HepG2 (cell line): ENCODE results near the gene RIN3. TPM values are rescaled to one million over a fixed set of nuclear protein-coding genes. Genes with fewer than 3 reads are reported as not detected.

ENCODE experiments used
- ATAC-seq: fragments of 200-7000 bp; cut with Tn5 transposase; 3 replicates; pipeline ENCODE4 v1.9.1; 2020; ENCODE audit warnings: mild to moderate bottlenecking, moderate library complexity
- BruUV-seq: library from RNA; stranded (reverse); fragments of 400-500 nt; replicated peaks from 2 replicates; lab custom pipeline; 2021; lab: Mats Ljungman, UMichigan
- CTCF ChIA-PET: fragments of 300-600 bp; formaldehyde crosslinking; extraction: SDS; loops from one replicate; lab custom pipeline; 2021; ENCODE audit warnings: low total read pairs, inconsistent platforms, low intra/inter-chr PET ratio; lab: Yijun Ruan, JAX
- POLR2A ChIA-PET: fragments of 350-600 bp; sonication (Branson Sonifier 250); formaldehyde crosslinking; loops from one replicate; lab custom pipeline; 2020; ENCODE audit warnings: antibody characterized with exemption, inconsistent platforms; lab: Yijun Ruan, JAX
- DNase-seq: peaks from one replicate; pipeline ENCODE4 v3.0.0-alpha.2; 2015; ENCODE audit warnings: low spot score
- FAIRE-seq: peaks from 3 replicates; lab custom pipeline; 2011; peaks lifted over from hg19 to GRCh38; lab: Jason Lieb, UNC
- H2AFZ ChIP-seq: one replicate; pipeline ENCODE4 v1.6.1; 2011; ENCODE audit warnings: low read length, inconsistent platforms
- H3K27ac ChIP-seq: fragments of 300-600 bp; 3 replicates; pipeline ENCODE4 v1.8.0; 2011; ENCODE audit warnings: mixed run types, mild to moderate bottlenecking, mixed read lengths, low read length, inconsistent platforms; ENCODE audit not compliant: insufficient read depth; ENCODE audit errors: extremely low read length
- H3K27me3 ChIP-seq, 2 experiments: fragments of 200-600 bp in 1 of 2; 2 replicates in 1 of 2; 3 replicates in 1 of 2; pipeline versions ENCODE4 v1.6.0 to v1.8.0; 2011; ENCODE audit warnings: low read length in 2 of 2, mild to moderate bottlenecking in 2 of 2, moderate library complexity in 2 of 2, inconsistent platforms in 1 of 2; ENCODE audit not compliant: insufficient read depth in 2 of 2, control insufficient read depth in 1 of 2
- H3K36me3 ChIP-seq, 2 experiments: fragments of 200-600 bp in 1 of 2; replicated peaks in 1 of 2; 2 replicates in 1 of 2; 3 replicates in 1 of 2; pipeline versions ENCODE4 v1.5.1 to v1.8.0; 2011; ENCODE audit warnings: low read length in 2 of 2, inconsistent platforms in 1 of 2; ENCODE audit not compliant: insufficient read depth in 2 of 2, control insufficient read depth in 1 of 2
- H3K4me1 ChIP-seq: 2 replicates; pipeline ENCODE4 v1.5.1; 2012; ENCODE audit warnings: low read length, inconsistent platforms; ENCODE audit not compliant: insufficient read depth
- H3K4me2 ChIP-seq: 2 replicates; pipeline ENCODE4 v1.6.0; 2011; ENCODE audit warnings: low read depth, low read length, inconsistent platforms
- H3K4me3 ChIP-seq, 3 experiments: fragments of 200-600 bp in 1 of 3; sonication (generic), shearing (Covaris generic) in 1 of 3; replicated peaks in 1 of 3; 2 replicates each; pipeline ENCODE4 v1.5.1; 2011 to 2016; ENCODE audit warnings: low read length in 3 of 3, inconsistent platforms in 2 of 3, low read depth in 2 of 3, mild to moderate bottlenecking in 2 of 3, control low read depth in 1 of 3, mixed read lengths in 1 of 3; ENCODE audit not compliant: insufficient read depth in 1 of 3
- H3K79me2 ChIP-seq: one replicate; pipeline ENCODE4 v1.6.1; 2011; ENCODE audit warnings: low read length, inconsistent platforms; ENCODE audit not compliant: insufficient read depth
- H3K9ac ChIP-seq: 2 replicates; pipeline ENCODE4 v1.6.0; 2011; ENCODE audit warnings: mild to moderate bottlenecking, low read depth, low read length, inconsistent platforms; ENCODE audit not compliant: insufficient read depth
- H3K9me3 ChIP-seq: 2 replicates; pipeline ENCODE4 v1.5.1; 2012; ENCODE audit warnings: mild to moderate bottlenecking, low read length
- H4K20me1 ChIP-seq: 2 replicates; pipeline ENCODE4 v1.6.0; 2011; ENCODE audit warnings: inconsistent platforms, mild to moderate bottlenecking, low read length, moderate library complexity; ENCODE audit not compliant: insufficient read depth
- SMARCE1 ChIP-seq: fragments of 450-650 bp; IDR thresholded peaks from 2 replicates; pipeline ENCODE4 v1.6.1; 2017; ENCODE audit warnings: borderline replicate concordance
- ZNF737 ChIP-seq: sonication (generic); formaldehyde crosslinking; IDR thresholded peaks from 2 replicates; pipeline ENCODE4 v1.5.0; 2020; ENCODE audit warnings: missing genetic modification reagents, mild to moderate bottlenecking, borderline replicate concordance
- WGBS: methylation state at CpG from one replicate; pipeline ENCODE4 v1.1.6; 2017; ENCODE audit warnings: low lambda C conversion rate; 5-methylcytosine and 5-hydroxymethylcytosine counted together
- in situ Hi-C: cut with HindIII; loops from 2 replicates; pipeline ENCODE4 v1.10.0; 2017; ENCODE audit warnings: low pct_unique_long_range_greater_than_20kb; ENCODE audit not compliant: extremely low pct_ligation_motif_present
- intact Hi-C: fragments of 100-400 bp; cut with micrococcal nuclease; formaldehyde crosslinking; loops from one replicate; pipeline ENCODE4 v1.10.0; 2022; ENCODE audit not compliant: unreplicated experiment
- polyA plus RNA-seq, 8 experiments: library from polyadenylated mRNA; depleted of rRNA in 3 of 8; stranded (reverse) in 7 of 8; unstranded in 1 of 8; fragments of >200 nt; fragmentation: Illumina TruSeq in 4 of 8; extraction: Trizol in 4 of 8; gene quantifications; 2 replicates each; pipeline versions ENCODE4 v1.2.1 to v1.2.3, GENCODE V29; 2011 to 2016; ENCODE audit warnings: low read depth in 4 of 8, missing spikeins in 1 of 8, mixed read lengths in 1 of 8; ENCODE audit not compliant: insufficient read depth in 1 of 8
- total RNA-seq, 5 experiments: library from RNA; depleted of rRNA; stranded (reverse); fragments of >200 nt; fragmentation: Illumina TruSeq; extraction: Trizol; gene quantifications; 2 replicates each; pipeline ENCODE4 v1.2.3, GENCODE V29; 2016; ENCODE audit warnings: low read depth in 1 of 5
- TF ChIP-seq, protein P1 (sequence below), 2 experiments: fragments of 450-650 bp in 1 of 2; sonication (generic) in 1 of 2; formaldehyde crosslinking in 1 of 2; IDR thresholded peaks; 2 replicates each; pipeline versions ENCODE4 v1.6.1 to v1.8.0; 2016 to 2022; ENCODE audit warnings: antibody characterized with exemption in 1 of 2, mild to moderate bottlenecking in 1 of 2, missing genetic modification reagents in 1 of 2
- TF ChIP-seq, protein P2 (sequence below), 2 experiments: IDR thresholded peaks; 2 replicates each; pipeline ENCODE4 v1.6.1; 2011 to 2012; ENCODE audit warnings: low read length in 2 of 2, borderline replicate concordance in 1 of 2, low read depth in 1 of 2, mild to moderate bottlenecking in 1 of 2, moderate library complexity in 1 of 2
- TF ChIP-seq, protein P3 (sequence below): sonication (generic); formaldehyde crosslinking; IDR thresholded peaks from 2 replicates; pipeline ENCODE4 v1.4.0; 2020; ENCODE audit warnings: missing genetic modification reagents
- TF ChIP-seq, protein P4 (sequence below): sonication (generic); formaldehyde crosslinking; IDR thresholded peaks from 2 replicates; pipeline ENCODE4 v1.8.0; 2023; ENCODE audit warnings: mild to moderate bottlenecking, missing genetic modification reagents

The RIN3 gene
- total and polyA plus RNA-seq, 2 of the 13 experiments (the other 11 are each of a cell fraction or from before 2014, with no cell fraction given): 2.3 to 3.6 TPM

DNA sequence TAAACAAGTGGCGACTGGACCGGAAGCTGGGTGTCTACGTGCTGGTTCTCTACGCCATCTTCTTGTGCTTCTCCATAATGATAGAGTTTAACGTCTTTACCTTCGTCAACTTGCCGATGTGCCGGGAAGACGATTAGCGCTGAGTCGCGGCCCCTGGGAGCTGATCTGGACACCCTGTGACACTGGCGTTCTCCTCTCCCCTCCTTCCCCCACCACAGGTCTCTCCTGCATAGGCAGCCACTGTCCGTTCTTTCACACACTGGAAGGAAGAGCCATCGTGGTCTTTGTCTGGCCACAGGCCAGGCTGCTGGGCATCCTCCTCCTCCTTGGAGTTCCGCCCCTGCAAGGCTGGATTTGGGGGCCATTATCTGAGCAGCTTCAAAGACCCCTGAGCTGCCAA, 20.1 kb upstream of the RIN3 start:
- in situ Hi-C loops: no loop called here
- no peaks in the 10 kb centered on the region for H3K79me2 ChIP-seq
- ChIA-PET POLR2A (no interaction called here), CTCF (no interaction called here)
- H4K20me1 ChIP-seq: no peaks in the 10 kb centered on the region
- no TSS peak for BruUV-seq
- H3K9me3 ChIP-seq: no peaks in the 10 kb centered on the region
- 77% methylated on average over 16 of the region's 16 CpGs for whole genome bisulfite sequencing
- H3K27ac ChIP-seq: no peak overlapping the region
- no peaks in the 10 kb centered on the region for H3K36me3 ChIP-seq
- H3K9ac ChIP-seq: no peak overlapping the region
- H2AFZ ChIP-seq: no peak overlapping the region
- H3K27me3 ChIP-seq: peaks cover 0 to 16% of the 10 kb centered on the region in 2 experiments; a peak in 2 of 5 replicates
- no peak overlapping the region for H3K4me2 ChIP-seq
- ATAC-seq: no peak
- FAIRE-seq: no peak
- H3K4me3 ChIP-seq: no peak overlapping the region
- H3K4me1 ChIP-seq: peaks cover 25% of the 10 kb centered on the region
- DNase-seq: no peak
- intact Hi-C loops: no loop called here
- TF ChIP-seq, protein P1, sequence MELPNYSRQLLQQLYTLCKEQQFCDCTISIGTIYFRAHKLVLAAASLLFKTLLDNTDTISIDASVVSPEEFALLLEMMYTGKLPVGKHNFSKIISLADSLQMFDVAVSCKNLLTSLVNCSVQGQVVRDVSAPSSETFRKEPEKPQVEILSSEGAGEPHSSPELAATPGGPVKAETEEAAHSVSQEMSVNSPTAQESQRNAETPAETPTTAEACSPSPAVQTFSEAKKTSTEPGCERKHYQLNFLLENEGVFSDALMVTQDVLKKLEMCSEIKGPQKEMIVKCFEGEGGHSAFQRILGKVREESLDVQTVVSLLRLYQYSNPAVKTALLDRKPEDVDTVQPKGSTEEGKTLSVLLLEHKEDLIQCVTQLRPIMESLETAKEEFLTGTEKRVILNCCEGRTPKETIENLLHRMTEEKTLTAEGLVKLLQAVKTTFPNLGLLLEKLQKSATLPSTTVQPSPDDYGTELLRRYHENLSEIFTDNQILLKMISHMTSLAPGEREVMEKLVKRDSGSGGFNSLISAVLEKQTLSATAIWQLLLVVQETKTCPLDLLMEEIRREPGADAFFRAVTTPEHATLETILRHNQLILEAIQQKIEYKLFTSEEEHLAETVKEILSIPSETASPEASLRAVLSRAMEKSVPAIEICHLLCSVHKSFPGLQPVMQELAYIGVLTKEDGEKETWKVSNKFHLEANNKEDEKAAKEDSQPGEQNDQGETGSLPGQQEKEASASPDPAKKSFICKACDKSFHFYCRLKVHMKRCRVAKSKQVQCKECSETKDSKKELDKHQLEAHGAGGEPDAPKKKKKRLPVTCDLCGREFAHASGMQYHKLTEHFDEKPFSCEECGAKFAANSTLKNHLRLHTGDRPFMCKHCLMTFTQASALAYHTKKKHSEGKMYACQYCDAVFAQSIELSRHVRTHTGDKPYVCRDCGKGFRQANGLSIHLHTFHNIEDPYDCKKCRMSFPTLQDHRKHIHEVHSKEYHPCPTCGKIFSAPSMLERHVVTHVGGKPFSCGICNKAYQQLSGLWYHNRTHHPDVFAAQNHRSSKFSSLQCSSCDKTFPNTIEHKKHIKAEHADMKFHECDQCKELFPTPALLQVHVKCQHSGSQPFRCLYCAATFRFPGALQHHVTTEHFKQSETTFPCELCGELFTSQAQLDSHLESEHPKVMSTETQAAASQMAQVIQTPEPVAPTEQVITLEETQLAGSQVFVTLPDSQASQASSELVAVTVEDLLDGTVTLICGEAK (IDR thresholded peaks at IDR 0.05): no peak
- TF ChIP-seq, protein P1 (CRISPR knock-in tag; IDR thresholded peaks at IDR 0.05): no peak
- TF ChIP-seq, protein P2, sequence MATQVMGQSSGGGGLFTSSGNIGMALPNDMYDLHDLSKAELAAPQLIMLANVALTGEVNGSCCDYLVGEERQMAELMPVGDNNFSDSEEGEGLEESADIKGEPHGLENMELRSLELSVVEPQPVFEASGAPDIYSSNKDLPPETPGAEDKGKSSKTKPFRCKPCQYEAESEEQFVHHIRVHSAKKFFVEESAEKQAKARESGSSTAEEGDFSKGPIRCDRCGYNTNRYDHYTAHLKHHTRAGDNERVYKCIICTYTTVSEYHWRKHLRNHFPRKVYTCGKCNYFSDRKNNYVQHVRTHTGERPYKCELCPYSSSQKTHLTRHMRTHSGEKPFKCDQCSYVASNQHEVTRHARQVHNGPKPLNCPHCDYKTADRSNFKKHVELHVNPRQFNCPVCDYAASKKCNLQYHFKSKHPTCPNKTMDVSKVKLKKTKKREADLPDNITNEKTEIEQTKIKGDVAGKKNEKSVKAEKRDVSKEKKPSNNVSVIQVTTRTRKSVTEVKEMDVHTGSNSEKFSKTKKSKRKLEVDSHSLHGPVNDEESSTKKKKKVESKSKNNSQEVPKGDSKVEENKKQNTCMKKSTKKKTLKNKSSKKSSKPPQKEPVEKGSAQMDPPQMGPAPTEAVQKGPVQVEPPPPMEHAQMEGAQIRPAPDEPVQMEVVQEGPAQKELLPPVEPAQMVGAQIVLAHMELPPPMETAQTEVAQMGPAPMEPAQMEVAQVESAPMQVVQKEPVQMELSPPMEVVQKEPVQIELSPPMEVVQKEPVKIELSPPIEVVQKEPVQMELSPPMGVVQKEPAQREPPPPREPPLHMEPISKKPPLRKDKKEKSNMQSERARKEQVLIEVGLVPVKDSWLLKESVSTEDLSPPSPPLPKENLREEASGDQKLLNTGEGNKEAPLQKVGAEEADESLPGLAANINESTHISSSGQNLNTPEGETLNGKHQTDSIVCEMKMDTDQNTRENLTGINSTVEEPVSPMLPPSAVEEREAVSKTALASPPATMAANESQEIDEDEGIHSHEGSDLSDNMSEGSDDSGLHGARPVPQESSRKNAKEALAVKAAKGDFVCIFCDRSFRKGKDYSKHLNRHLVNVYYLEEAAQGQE (IDR thresholded peaks at IDR 0.05; ENCODE audit: borderline replicate concordance in 1 of 2, low read depth in 1 of 2, low read length in 2 of 2): no peak
- no peak for TF ChIP-seq ZNF737
- TF ChIP-seq, protein P3, sequence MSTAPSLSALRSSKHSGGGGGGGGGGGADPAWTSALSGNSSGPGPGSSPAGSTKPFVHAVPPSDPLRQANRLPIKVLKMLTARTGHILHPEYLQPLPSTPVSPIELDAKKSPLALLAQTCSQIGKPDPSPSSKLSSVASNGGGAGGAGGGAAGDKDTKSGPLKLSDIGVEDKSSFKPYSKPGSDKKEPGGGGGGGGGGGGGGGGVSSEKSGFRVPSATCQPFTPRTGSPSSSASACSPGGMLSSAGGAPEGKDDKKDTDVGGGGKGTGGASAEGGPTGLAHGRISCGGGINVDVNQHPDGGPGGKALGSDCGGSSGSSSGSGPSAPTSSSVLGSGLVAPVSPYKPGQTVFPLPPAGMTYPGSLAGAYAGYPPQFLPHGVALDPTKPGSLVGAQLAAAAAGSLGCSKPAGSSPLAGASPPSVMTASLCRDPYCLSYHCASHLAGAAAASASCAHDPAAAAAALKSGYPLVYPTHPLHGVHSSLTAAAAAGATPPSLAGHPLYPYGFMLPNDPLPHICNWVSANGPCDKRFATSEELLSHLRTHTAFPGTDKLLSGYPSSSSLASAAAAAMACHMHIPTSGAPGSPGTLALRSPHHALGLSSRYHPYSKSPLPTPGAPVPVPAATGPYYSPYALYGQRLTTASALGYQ (CRISPR knock-in tag): no peak
- TF ChIP-seq, protein P4, sequence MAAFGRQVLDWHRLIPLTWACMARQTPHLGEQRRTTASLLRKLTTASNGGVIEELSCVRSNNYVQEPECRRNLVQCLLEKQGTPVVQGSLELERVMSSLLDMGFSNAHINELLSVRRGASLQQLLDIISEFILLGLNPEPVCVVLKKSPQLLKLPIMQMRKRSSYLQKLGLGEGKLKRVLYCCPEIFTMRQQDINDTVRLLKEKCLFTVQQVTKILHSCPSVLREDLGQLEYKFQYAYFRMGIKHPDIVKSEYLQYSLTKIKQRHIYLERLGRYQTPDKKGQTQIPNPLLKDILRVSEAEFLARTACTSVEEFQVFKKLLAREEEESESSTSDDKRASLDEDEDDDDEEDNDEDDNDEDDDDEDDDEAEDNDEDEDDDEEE (CRISPR knock-in tag): no peak
- TF ChIP-seq SMARCE1: no peak
